ENCODE results near the gene CXCR3.

- TF ChIP-seq, protein P1, sequence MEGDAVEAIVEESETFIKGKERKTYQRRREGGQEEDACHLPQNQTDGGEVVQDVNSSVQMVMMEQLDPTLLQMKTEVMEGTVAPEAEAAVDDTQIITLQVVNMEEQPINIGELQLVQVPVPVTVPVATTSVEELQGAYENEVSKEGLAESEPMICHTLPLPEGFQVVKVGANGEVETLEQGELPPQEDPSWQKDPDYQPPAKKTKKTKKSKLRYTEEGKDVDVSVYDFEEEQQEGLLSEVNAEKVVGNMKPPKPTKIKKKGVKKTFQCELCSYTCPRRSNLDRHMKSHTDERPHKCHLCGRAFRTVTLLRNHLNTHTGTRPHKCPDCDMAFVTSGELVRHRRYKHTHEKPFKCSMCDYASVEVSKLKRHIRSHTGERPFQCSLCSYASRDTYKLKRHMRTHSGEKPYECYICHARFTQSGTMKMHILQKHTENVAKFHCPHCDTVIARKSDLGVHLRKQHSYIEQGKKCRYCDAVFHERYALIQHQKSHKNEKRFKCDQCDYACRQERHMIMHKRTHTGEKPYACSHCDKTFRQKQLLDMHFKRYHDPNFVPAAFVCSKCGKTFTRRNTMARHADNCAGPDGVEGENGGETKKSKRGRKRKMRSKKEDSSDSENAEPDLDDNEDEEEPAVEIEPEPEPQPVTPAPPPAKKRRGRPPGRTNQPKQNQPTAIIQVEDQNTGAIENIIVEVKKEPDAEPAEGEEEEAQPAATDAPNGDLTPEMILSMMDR (IDR thresholded peaks at IDR 0.05; ENCODE audit: insufficient read depth, low read depth, low read length): no peak
- no peak for TF ChIP-seq EZH2 (IDR thresholded peaks at IDR 0.05; ENCODE audit: insufficient read depth, low read length)
Observed at GRCh38 chrX:71659959-71660358, 41.6 kb upstream of the CXCR3 start.

Measured in astrocyte (in vitro differentiated cells and primary cell).